LNCaP clone FGC (cell line): ENCODE data around the gene RPA3.
A peak's percentile ranks its signal among the peaks of the same experiment; 100 is the strongest.

Experiments used
- DNase-seq: peaks from one replicate; pipeline ENCODE4 v3.0.0-alpha.2; 2011; ENCODE audit warnings: low read depth
- H3K4me3 ChIP-seq: 2 replicates; pipeline ENCODE4 v1.5.1; 2011; ENCODE audit warnings: mild to moderate bottlenecking, low read depth, low read length, control low read depth
- CTCF ChIP-seq: IDR thresholded peaks from 2 replicates; pipeline ENCODE4 v1.5.1; 2012; ENCODE audit warnings: mild to moderate bottlenecking; ENCODE audit not compliant: control insufficient read depth, insufficient read depth; ENCODE audit errors: extremely low read depth

The RPA3 gene

GRCh38 chr7:7719236-7719635 is 829 bp upstream of the RPA3 start:
- no peak for TF ChIP-seq CTCF
- no peak overlapping the region for H3K4me3 ChIP-seq
- DNase-seq = no peak

GRCh38 chr7:7713730-7714129 is 4.7 kb downstream of the RPA3 start:
- no peak overlapping the region for H3K4me3 ChIP-seq
- DNase-seq = no peak
- TF ChIP-seq CTCF = no peak

- no peak for DNase-seq
- no peak overlapping the region for H3K4me3 ChIP-seq
- TF ChIP-seq CTCF = no peak
Measured at GRCh38 chr7:7710469-7710868, 7.9 kb downstream of the RPA3 start.

GRCh38 chr7:7709291-7709690 is 9.1 kb downstream of the RPA3 start:
- DNase-seq = no peak
- TF ChIP-seq CTCF = 0 out of 2 replicates have a peak, but pooled peaks have one; percentile 4

DNA sequence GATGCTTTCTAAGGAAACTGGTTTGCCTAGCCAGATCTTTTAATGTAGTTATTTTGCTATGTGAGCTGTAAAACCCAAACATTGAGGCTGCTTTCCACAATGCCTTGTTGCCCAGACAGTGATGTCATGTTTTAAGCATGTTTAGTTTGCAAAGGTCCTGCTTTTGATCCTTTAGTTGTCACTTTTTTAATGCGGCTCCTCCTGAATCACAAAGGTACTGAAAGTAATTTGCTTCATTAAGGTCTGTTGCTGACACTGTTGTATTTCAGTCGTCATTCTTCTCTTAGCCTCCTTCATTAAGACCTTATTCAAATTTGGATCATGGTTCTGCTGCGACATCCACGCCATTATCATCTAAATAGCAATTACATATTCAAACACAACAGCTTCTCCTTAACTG is 10.6 kb downstream of the RPA3 start:
- DNase-seq = no peak
- no peak for TF ChIP-seq CTCF
- no peak overlapping the region for H3K4me3 ChIP-seq

More at GRCh38 chr7:7709291-7709690, 9.1 kb downstream of the RPA3 start:
- no peak overlapping the region for H3K4me3 ChIP-seq

DNA sequence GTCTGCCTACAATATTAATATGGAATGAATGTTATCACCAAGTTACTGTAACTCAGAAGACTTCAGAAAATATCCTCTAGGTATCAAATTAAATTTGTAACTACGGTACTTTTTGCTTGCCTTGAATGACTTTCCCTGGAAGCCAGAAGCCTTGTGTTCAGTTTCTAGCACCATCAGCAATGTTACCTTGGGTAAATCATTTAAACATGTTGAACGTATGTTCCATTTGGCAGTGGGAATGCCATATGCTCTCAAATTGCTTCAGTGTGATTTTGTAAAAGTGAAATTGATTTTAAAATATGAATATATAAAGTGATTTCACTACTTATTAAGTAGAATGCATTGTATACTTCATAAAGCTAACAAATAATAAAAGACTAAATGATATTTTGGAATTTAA is 11.2 kb downstream of the RPA3 start:
- TF ChIP-seq CTCF = no peak
- H3K4me3 ChIP-seq = no peak overlapping the region
- DNase-seq = no peak

DNA sequence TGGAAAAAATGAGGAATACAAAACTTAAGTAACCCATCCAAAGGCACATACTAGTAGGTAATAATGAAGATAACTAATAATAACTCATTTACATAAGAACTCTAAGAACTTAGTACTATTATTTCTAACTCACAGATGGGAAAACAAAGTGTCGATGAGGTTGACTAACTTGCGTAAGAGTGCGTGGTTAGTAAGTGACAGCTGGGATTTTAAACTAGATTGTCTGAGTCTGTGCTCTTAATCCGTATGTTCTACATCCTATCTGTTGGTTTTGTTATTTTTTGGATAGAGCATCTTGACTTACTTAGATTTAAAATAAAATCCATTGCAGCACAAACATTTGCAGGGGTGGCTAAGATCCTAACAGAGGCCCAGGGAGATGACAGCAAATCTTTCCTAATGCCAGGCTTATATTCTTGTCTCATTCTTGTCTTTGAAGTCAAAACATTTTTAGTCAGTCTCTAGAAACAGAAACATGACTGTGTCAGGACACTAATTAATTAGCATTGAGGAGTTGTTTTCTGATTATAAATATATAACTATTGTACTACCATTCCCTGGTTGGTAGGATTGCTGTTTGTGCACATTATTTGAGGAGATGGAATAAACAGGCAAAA is 11.7 kb downstream of the RPA3 start:
- DNase-seq = no peak
- no peak overlapping the region for H3K4me3 ChIP-seq
- no peak for TF ChIP-seq CTCF
